ENCODE results near the gene NELL1. TPM values are rescaled to one million over a fixed set of nuclear protein-coding genes. Genes with fewer than 3 reads are reported as not detected.

Gene NELL1
- total and polyA plus RNA-seq, 2 experiments from 2014 or later, result 1.6 TPM; not detected in 1

GRCh38 chr11:20762116-20762844 is 92.9 kb downstream of the NELL1 start:
- no peaks in the 10 kb centered on the region; the same call in 1 of the 2 replicates for H4K20me1 ChIP-seq (replicated peaks; ENCODE audit: insufficient read depth)
- ATAC-seq (no peak), DNase-seq (ENCODE audit: low spot score) (no peak)
- no peak overlapping the region for H3K27ac Mint-ChIP-seq
- peaks cover 3% of the 10 kb centered on the region for H3K27me3 Mint-ChIP-seq (ENCODE audit: insufficient read depth, low read depth, poor library complexity)
- H3K36me3 ChIP-seq (ENCODE audit: insufficient read depth), result no peaks in the 10 kb centered on the region
- no peaks in the 10 kb centered on the region for H3F3A ChIP-seq (replicated peaks; ENCODE audit: low read depth)
- no peak overlapping the region for H3K4me2 ChIP-seq
- H3K9me3 Mint-ChIP-seq, result no peaks in the 10 kb centered on the region; the same call in 2 of the 3 replicates
- H3K4me1 ChIP-seq (ENCODE audit: insufficient read depth), result no peaks in the 10 kb centered on the region
- no peak overlapping the region for H2AFZ ChIP-seq
- no peak overlapping the region for H3K27ac ChIP-seq (ENCODE audit: low read depth)
- no peak overlapping the region for H3K4me3 Mint-ChIP-seq
- peaks cover 10% of the 10 kb centered on the region for H3K9me2 ChIP-seq (ENCODE audit: insufficient read depth)
- H3K4me3 ChIP-seq, result no peak overlapping the region
- no peaks in the 10 kb centered on the region for H3K4me1 Mint-ChIP-seq
- H3K36me3 Mint-ChIP-seq (ENCODE audit: low read depth), result no peaks in the 10 kb centered on the region
- H3K27me3 ChIP-seq (ENCODE audit: insufficient read depth), result no peaks in the 10 kb centered on the region
- TF ChIP-seq ETS1 (IDR thresholded peaks at IDR 0.05) (no peak), STAT1 (IDR thresholded peaks at IDR 0.05; ENCODE audit: unreplicated experiment) (no peak), CREB1 (CRISPR knock-in tag; IDR thresholded peaks at IDR 0.05; ENCODE audit: low read depth) (no peak), JUNB (IDR thresholded peaks at IDR 0.05; ENCODE audit: unreplicated experiment) (no peak), ZNF462 (CRISPR knock-in tag; IDR thresholded peaks at IDR 0.05) (no peak), ZNF331 (CRISPR knock-in tag; IDR thresholded peaks at IDR 0.05; ENCODE audit: low read depth) (no peak)
- H3K79me2 ChIP-seq (replicated peaks; ENCODE audit: insufficient read depth), result no peaks in the 10 kb centered on the region

All from GM23338 (cell line).